ENCODE measurements around the gene CYTH3.

Gene CYTH3

DNA sequence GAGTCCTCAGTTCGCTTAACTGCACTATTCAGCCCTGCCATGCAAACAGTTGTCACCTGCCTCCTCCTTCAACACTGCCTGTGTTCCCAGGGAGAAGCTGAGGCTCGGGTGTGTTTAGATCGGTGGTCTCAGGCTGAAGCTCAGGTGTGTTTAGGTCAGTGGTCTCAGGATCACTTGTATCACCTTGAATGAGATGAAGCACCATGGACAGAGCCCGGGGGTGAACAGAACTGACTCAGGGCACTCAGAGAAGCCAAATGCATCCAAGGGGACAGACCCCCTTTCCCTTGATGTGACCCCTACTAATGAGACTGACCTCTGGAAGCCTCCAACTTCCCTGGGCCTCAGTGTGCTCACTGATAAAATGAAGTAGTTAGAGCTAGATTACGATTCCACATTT is 84.0 kb downstream of the CYTH3 start:
- DNase-seq = no peak

GRCh38 chr7:6186577-6186976 is 85.8 kb downstream of the CYTH3 start:
- DNase-seq = no peak

DNA sequence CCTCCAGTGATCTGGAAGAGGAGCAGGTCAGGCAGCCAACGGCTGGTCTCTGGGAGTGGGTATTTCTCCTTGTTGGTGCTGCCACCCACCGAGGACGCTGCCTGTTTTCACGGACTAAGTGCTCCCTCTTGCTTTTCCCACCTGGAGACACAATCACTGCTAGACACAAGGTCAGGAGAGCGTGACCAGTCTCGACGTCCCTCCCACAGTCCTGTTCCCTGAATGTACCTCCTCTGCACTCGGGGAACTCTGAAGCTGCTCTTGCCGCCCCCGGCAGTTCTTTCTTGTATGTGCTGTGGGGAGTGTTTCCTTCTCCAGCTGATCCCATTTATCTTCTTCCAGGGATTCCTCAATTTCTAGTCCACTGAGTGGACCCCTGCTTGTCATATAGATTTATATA is 89.4 kb downstream of the CYTH3 start:
- DNase-seq = no peak

- no peak for DNase-seq
Observed at GRCh38 chr7:6181136-6181535, 91.3 kb downstream of the CYTH3 start.

DNA sequence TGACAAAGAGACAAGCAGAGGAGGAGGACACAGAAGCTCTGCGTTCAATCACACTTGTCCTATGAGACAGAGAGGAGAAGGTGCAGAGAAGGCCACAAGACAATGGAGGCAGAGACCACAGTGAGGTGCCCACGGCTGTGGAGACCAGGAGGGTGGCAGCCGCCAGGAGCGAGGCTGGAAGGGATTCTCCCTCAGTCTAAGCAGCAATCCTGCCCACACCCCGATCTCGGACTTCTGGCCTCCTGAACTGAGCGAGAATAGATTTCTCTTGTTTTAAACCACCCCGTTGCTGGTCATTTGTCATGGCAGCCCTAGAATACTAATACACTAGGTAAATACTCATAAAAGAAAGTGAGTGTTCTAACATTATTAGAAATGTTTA is 92.1 kb downstream of the CYTH3 start:
- no peak for DNase-seq

DNA sequence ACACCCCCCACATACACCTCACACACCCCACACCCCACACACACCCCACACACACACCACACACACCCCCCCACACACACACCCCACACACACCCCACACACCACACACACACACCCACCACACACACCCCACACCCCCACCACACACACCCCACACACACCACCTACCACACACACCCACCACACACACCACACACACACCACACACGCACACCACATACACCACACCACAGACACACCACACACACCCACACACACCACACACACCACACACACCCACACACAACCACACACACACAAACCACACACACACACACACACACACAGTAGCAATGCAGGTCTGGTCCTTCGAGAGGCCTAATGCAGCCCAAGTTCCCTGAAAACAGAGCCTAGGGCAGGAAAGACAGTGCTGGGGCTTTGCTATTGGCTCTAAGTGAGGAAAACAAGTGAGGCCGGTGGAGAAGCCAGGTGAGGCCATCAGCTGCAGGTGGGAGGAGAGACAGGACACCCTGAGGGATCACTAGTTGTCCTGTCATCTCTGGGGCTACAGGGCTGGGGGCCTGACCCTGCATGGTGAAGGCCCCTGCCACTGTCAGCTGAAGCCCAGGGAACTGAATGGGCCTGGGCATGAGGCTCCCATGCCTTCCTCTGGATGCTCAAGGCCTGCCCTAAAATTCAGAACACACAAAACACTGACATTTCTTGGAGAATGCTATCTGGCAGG is 92.6 kb downstream of the CYTH3 start:
- no peak for DNase-seq

DNA sequence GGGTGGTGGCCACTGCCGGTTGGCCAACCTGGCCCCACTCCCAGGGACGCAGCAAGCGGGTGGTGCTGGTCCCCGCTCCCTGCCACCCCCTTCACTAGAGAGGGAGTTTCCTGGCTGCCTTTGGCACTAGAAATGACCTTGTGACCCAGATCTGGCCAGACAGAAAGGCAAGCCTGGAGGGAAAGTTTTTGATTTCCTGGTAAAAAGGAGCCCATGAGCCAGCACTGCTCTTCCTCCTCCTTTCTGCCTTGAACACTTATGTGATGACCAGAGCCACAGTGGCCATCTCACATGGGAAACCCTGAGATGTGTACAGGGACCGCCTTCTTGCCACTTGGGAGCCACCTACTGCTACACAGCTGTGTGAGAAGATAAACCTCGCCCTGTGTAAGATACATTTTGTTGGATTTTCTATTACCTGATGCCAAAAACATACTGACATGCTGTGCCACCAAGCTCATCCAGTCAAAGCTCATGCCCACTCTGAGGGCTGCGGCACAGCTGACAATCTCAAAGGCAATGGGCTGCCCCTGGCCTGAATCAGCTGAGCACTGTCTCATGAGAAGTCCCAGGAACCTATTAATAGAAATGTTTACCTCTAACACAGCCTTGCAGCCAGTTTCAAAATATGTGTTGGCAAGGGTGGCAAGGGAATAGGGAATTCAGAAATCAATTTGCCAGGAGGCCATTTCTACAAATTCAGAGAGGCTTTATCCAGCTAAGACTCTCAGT is 94.0 kb downstream of the CYTH3 start:
- DNase-seq = no peak

DNA sequence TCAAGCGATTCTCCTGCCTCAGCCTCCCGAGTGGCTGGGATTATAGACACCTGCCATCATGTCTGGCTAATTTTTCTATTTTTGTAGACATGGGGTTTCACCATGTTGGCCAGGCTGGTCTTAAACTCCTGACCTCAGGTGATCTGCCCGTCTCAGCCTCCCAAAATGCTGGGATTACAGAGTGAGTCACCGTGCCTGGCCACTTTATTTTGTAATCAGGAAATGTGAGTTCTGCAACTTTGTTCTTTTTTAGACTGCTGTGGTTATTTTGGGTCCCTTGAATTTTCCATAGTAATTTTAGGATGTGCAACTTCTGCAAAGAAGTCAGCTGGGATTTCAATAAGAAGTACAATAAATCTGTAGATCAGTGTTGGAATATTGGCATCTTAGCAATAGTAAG is 96.8 kb downstream of the CYTH3 start:
- no peak for DNase-seq

DNA sequence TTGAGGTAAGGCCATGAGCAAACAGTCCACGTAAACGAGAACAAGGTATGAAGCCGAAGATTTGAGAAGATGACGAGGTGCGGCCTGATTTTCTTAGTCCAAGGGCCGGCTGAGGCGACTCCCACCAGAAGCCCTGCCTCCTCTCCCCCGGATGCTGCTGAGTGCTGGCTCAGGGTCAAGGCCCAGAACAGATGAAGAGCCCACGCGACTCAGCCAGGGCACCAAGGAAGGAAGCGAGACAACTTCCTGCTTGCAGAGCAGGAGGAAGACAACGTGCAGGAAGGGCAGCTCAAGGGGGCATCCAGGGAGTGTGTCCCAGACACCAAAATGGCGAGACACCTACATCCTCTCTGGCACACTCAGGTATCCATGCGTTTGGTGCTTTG is 99.5 kb downstream of the CYTH3 start:
- no peak for DNase-seq

DNA sequence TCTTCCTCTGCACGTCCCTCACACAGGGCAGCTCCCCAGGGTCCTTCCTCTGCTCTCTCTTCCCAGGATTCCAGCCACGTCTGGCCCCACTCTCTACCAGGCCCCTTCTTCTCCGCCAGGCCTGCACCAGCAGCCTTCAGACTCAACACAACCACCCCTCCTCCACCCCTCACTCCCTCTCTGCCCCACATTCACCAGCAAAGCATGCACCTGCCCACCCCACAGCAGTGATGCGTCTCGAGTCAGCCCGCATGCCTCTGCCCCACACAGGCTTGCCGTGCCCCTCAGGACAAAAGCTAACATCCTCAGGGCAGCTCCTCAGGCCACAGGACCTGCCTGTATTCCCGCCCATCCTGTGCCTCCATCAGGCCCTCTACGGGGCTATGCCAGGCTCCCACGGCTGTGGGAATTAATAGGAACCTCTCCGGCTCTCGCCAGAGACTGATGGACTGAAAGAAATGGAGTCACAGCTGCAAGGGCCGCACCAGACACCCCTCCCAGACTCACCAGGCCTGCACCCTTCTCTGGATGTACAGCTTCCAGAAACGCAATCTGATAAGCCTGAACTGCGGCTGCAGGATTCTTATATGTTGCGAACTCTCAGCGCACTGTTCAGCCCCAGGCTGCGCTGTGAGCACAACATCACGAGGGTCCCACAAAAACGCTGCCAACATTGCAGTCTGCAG is 100.1 kb downstream of the CYTH3 start:
- no peak for DNase-seq

DNA sequence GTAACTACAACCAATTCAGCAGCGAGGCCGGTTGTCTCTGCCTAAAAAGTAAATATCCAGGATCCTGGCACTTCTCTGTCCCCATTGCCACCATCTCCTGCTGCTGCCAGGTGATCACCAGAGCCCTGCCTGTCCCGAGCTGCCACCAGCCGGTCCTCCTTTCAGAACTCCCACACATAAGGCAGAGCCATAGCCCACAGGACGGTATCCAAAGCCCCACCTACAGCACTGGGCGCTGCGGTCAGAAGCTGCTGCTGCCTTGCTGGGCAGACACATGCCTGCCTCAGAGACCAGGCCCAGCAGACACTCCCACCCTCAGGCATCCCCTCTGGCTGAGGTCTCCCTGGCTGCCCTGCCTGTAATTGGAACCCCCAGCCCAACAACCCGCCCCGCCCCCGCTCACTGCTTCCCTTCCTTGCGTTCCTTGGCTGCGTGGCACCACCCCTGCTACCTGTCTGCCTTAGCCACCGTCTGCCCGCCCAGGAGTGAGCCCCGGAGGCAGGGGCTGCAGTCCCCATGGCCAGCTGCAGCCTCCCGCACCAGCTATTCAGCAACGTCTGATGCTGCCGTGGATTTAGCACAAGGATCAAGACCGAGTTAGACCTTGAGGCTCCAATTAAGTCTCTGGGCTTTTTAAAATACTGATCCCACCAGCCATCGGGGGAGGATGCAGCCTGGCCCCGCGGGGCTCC is 100.7 kb downstream of the CYTH3 start:
- no peak for DNase-seq

GRCh38 chr7:6170571-6171531 is 101.6 kb downstream of the CYTH3 start:
- no peak for DNase-seq

- no peak for DNase-seq
Observed at GRCh38 chr7:6169805-6170520, 102.5 kb downstream of the CYTH3 start.

GRCh38 chr7:6168477-6168868 is 104.0 kb downstream of the CYTH3 start:
- DNase-seq = no peak

DNA sequence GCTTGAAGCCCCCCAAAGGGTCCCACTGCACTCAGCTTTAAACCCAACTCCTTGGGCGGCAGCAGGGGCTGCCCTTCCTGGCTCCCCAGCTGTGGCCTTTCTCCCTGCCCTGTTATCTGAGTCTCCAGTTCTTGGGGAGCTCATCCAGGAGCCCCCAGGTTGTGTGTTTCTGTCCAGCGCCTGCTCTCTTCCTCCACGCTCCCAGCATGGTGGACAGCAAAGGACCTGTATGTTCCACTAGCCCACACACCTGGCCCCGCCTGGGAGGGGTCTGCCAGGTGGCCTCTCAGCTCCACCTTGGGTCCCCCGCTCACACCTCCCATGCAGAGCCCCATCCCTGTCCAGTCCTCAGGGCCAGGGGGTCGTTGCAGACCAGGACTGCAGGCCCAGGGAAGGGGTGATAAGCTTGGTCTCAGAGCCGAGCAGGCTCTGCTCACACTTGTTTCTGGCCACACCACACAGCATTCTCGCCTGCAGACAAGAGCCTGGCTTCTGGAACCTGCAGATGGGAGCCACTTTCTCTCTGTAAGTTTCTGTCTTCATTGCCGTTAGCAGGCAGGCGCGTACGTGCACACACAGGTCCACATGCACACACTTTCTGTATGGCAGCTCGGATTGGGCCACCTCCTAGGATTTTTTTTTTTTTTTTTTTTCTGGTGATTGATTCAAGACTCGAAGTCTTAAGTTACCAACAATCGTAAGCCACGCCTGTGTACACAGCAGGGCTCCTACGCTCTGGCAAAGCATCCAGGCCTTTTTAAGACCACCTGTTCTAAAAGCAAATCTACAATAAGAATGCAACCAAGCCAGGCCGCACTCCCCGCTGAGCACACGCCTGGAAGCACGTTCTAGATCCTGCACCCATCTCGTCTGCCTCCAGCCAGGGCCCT is 104.6 kb downstream of the CYTH3 start:
- DNase-seq = no peak

- no peak for DNase-seq
Observed at GRCh38 chr7:6167004-6167551, 105.3 kb downstream of the CYTH3 start.

GRCh38 chr7:6166443-6166891 is 106.0 kb downstream of the CYTH3 start:
- DNase-seq = no peak

DNA sequence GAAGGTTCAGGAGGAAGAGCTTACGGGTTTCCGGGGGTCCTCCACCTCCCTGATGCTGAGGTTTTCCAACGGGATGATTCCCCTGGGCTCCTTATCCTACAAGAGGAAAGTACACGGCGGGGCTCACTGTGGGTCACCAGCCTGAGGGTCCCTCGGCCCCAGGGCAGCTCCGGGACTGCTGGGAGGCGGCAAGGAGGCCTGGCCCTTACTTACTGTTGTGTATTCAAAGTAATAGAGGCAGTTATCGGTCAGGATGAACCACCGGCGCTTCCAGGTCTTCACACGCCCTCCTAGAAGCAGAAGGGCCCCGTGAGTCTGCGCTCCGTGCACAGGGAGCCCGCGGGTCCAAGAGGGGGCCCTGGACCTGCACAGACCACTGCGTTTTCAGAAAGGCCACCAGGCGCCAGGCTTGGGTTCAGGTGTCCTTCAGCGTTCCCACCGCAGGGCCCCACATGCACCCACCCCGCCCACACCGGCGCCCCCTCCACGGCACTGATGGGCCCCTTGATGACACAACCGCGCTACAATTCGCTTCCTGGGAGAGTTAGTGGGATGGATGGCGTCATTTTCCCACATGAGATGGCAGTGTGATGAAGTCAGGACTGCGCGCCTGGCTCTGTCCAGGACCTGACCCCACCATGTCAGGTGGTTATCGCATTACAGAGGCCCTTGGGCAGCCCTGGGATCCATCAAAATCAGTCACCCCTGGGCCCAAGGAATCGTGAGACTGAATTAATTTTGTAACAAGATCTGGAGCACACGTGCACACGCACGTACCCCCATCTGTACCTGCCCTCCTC is 106.7 kb downstream of the CYTH3 start:
- DNase-seq = no peak

GRCh38 chr7:6165075-6165474 is 107.3 kb downstream of the CYTH3 start:
- DNase-seq = no peak

Data from effector CD4-positive, alpha-beta T cell (primary cell).